GM12865 (cell line): ENCODE measurements around the gene SPTLC2.
A peak's percentile ranks its signal among the peaks of the same experiment; 100 is the strongest.

Experiments used
- DNase-seq: peaks from one replicate; pipeline ENCODE4 v3.0.0; 2010; ENCODE audit warnings: low read depth
- H3K4me3 ChIP-seq: 2 replicates; pipeline ENCODE4 v1.5.1; 2011; ENCODE audit warnings: mild to moderate bottlenecking, low read depth, low read length, control low read depth
- CTCF ChIP-seq: IDR thresholded peaks from 2 replicates; pipeline ENCODE4 v1.5.1; 2011; ENCODE audit warnings: low read length, control low read depth, low read depth, inconsistent platforms; ENCODE audit not compliant: insufficient read depth; ENCODE audit errors: missing control alignments

SPTLC2 gene

GRCh38 chr14:77580964-77581505 is 35.4 kb downstream of the SPTLC2 start:
- H3K4me3 ChIP-seq: peak overlapping the region; percentile 20; the same call in 1 of the 2 replicates
- DNase-seq: peak; percentile 85
- TF ChIP-seq CTCF: no peak

- peak; percentile 19 for DNase-seq
- no peak overlapping the region for H3K4me3 ChIP-seq
- TF ChIP-seq CTCF: no peak
Measured at GRCh38 chr14:77580477-77580876, 36.0 kb downstream of the SPTLC2 start.

- no peak for TF ChIP-seq CTCF
- DNase-seq: no peak
- H3K4me3 ChIP-seq: no peak overlapping the region
Measured at GRCh38 chr14:77579780-77580179, 36.7 kb downstream of the SPTLC2 start.

- H3K4me3 ChIP-seq: no peak overlapping the region
- no peak for DNase-seq
- TF ChIP-seq CTCF: no peak
Measured at GRCh38 chr14:77579065-77579464, 37.4 kb downstream of the SPTLC2 start.

GRCh38 chr14:77574446-77575115 is 41.9 kb downstream of the SPTLC2 start:
- no peak overlapping the region for H3K4me3 ChIP-seq
- DNase-seq: no peak
- TF ChIP-seq CTCF: no peak

GRCh38 chr14:77573964-77574363 is 42.5 kb downstream of the SPTLC2 start:
- no peak for DNase-seq
- no peak for TF ChIP-seq CTCF
- H3K4me3 ChIP-seq: no peak overlapping the region
